H9 (cell line): ENCODE data around the gene TMEM151B. TPM values are rescaled to one million over a fixed set of nuclear protein-coding genes. Genes with fewer than 3 reads are reported as not detected.

Experiments
- DNase-seq: peaks from one replicate; pipeline ENCODE4 v3.0.0-alpha.2; 2017
- H2AFZ ChIP-seq: one replicate; pipeline ENCODE4 v1.6.1; 2013; ENCODE audit warnings: mild to moderate bottlenecking, low read length, control low read depth, moderate library complexity
- H2AK5ac ChIP-seq: 2 replicates; pipeline ENCODE4 v1.6.1; 2013; ENCODE audit warnings: low read length, control low read depth, mixed read lengths; ENCODE audit not compliant: insufficient read length
- H2BK120ac ChIP-seq: one replicate; pipeline ENCODE4 v1.6.1; 2013; ENCODE audit warnings: low read depth, mild to moderate bottlenecking, low read length, control low read depth, inconsistent platforms; ENCODE audit not compliant: poor library complexity, severe bottlenecking
- H2BK12ac ChIP-seq: 2 replicates; pipeline ENCODE4 v1.6.1; 2013; ENCODE audit warnings: low read length, control low read depth, mixed read lengths, low read depth; ENCODE audit not compliant: insufficient read length
- H2BK15ac ChIP-seq: 2 replicates; pipeline ENCODE4 v1.6.1; 2013; ENCODE audit warnings: low read depth, low read length, control low read depth
- H2BK20ac ChIP-seq: one replicate; pipeline ENCODE4 v1.6.1; 2013; ENCODE audit warnings: low read depth, mild to moderate bottlenecking, low read length, control low read depth, inconsistent platforms; ENCODE audit not compliant: poor library complexity, severe bottlenecking
- H2BK5ac ChIP-seq: 2 replicates; pipeline ENCODE4 v1.6.1; 2013; ENCODE audit warnings: low read length, control low read depth, mixed read lengths; ENCODE audit not compliant: insufficient read length
- H3K14ac ChIP-seq: 2 replicates; pipeline ENCODE4 v1.6.1; 2013; ENCODE audit warnings: low read length, control low read depth; ENCODE audit not compliant: insufficient read depth
- H3K18ac ChIP-seq: 2 replicates; pipeline ENCODE4 v1.6.1; 2013; ENCODE audit warnings: low read depth, mild to moderate bottlenecking, mixed read lengths, low read length, control low read depth; ENCODE audit not compliant: insufficient read length
- H3K23ac ChIP-seq: 2 replicates; pipeline ENCODE4 v1.6.1; 2013; ENCODE audit warnings: low read length, control low read depth, mixed read lengths, low read depth; ENCODE audit not compliant: insufficient read length
- H3K23me2 ChIP-seq: 2 replicates; pipeline ENCODE4 v1.6.1; 2013; ENCODE audit warnings: low read depth, mild to moderate bottlenecking, mixed read lengths, low read length, control low read depth; ENCODE audit not compliant: insufficient read length, poor library complexity, severe bottlenecking
- H3K27ac ChIP-seq: 2 replicates; pipeline ENCODE4 v1.5.1; 2013; ENCODE audit warnings: low read length, control low read depth, mixed read lengths, low read depth; ENCODE audit not compliant: insufficient read length
- H3K27me3 ChIP-seq: 2 replicates; pipeline ENCODE4 v1.6.1; 2013; ENCODE audit warnings: low read length, control low read depth, inconsistent platforms; ENCODE audit not compliant: insufficient read depth
- H3K4ac ChIP-seq: 2 replicates; pipeline ENCODE4 v1.6.1; 2013; ENCODE audit warnings: low read depth, mild to moderate bottlenecking, control low read depth, inconsistent platforms, low read length, moderate library complexity
- H3K4me1 ChIP-seq: 2 replicates; pipeline ENCODE4 v1.6.1; 2013; ENCODE audit warnings: low read length, control low read depth, inconsistent platforms; ENCODE audit not compliant: insufficient read depth
- H3K4me2 ChIP-seq: 2 replicates; pipeline ENCODE4 v1.6.1; 2013; ENCODE audit warnings: low read length, control low read depth, mixed read lengths; ENCODE audit not compliant: insufficient read length, insufficient read depth
- H3K56ac ChIP-seq: 2 replicates; pipeline ENCODE4 v1.6.1; 2013; ENCODE audit warnings: low read depth, mild to moderate bottlenecking, mixed read lengths, low read length, control low read depth; ENCODE audit not compliant: insufficient read length
- H3K79me1 ChIP-seq: 2 replicates; pipeline ENCODE4 v1.6.1; 2013; ENCODE audit warnings: low read depth, mild to moderate bottlenecking, moderate library complexity, low read length, control low read depth, inconsistent platforms; ENCODE audit not compliant: insufficient read depth, poor library complexity, severe bottlenecking
- H3K79me2 ChIP-seq: 2 replicates; pipeline ENCODE4 v1.6.1; 2013; ENCODE audit warnings: low read length, control low read depth, inconsistent platforms; ENCODE audit not compliant: insufficient read depth
- H3K9ac ChIP-seq: 2 replicates; pipeline ENCODE4 v1.6.1; 2013; ENCODE audit warnings: low read length, control low read depth, mixed read lengths; ENCODE audit not compliant: insufficient read length; ENCODE audit errors: extremely low read depth
- H3K9me3 ChIP-seq: one replicate; pipeline ENCODE4 v1.6.1; 2013; ENCODE audit warnings: low read depth, low read length, inconsistent platforms; ENCODE audit not compliant: control insufficient read depth
- H3T11ph ChIP-seq: one replicate; pipeline ENCODE4 v1.6.1; 2013; ENCODE audit warnings: mild to moderate bottlenecking, low read length, control low read depth, inconsistent platforms
- H4K20me1 ChIP-seq: one replicate; pipeline ENCODE4 v1.6.1; 2013; ENCODE audit not compliant: control insufficient read depth, insufficient read length, insufficient read depth
- H4K5ac ChIP-seq: 2 replicates; pipeline ENCODE4 v1.6.1; 2013; ENCODE audit warnings: low read depth, mild to moderate bottlenecking, mixed read lengths, low read length, control low read depth; ENCODE audit not compliant: insufficient read length
- H4K8ac ChIP-seq: replicated peaks from 2 replicates; pipeline ENCODE4 v1.6.1; 2013; ENCODE audit warnings: low read length, control low read depth, mixed read lengths, low read depth; ENCODE audit not compliant: insufficient read length
- H4K91ac ChIP-seq: 2 replicates; pipeline ENCODE4 v1.6.1; 2013; ENCODE audit warnings: low read depth, mild to moderate bottlenecking, moderate library complexity, mixed read lengths, low read length, control low read depth; ENCODE audit not compliant: insufficient read length
- H3K27ac Mint-ChIP-seq, 3 experiments: 2 replicates in 2 of 3; 3 replicates in 1 of 3; pipeline ENCODE4 v1.8.0; 2020 to 2021; ENCODE audit warnings: mixed read lengths in 3 of 3, mild to moderate bottlenecking in 1 of 3, moderate library complexity in 1 of 3
- H3K27me3 Mint-ChIP-seq: 2 replicates; pipeline ENCODE4 v1.8.0; 2021; ENCODE audit warnings: low read depth, mild to moderate bottlenecking, moderate library complexity, mixed read lengths
- H3K36me3 Mint-ChIP-seq, 3 experiments: 2 replicates in 2 of 3; 3 replicates in 1 of 3; pipeline ENCODE4 v1.8.0; 2020 to 2021; ENCODE audit warnings: low read depth in 3 of 3, mixed read lengths in 3 of 3; ENCODE audit not compliant: insufficient read depth in 1 of 3
- H3K4me1 Mint-ChIP-seq, 2 experiments: 2 replicates each; pipeline ENCODE4 v1.8.0; 2020; ENCODE audit warnings: mixed read lengths in 2 of 2
- H3K4me3 Mint-ChIP-seq, 2 experiments: 2 replicates in 1 of 2; 3 replicates in 1 of 2; pipeline ENCODE4 v1.8.0; 2020 to 2021; ENCODE audit warnings: mild to moderate bottlenecking in 2 of 2, mixed read lengths in 2 of 2, moderate library complexity in 1 of 2
- H3K9me3 Mint-ChIP-seq, 2 experiments: 2 replicates in 1 of 2; 3 replicates in 1 of 2; pipeline ENCODE4 v1.8.0; 2020; ENCODE audit warnings: mild to moderate bottlenecking in 2 of 2, mixed read lengths in 2 of 2, moderate library complexity in 1 of 2
- CTCF ChIP-seq: fragments of 200-600 bp; sonication (generic); conservative IDR thresholded peaks from 3 replicates; pipeline ENCODE4 v1.8.0; 2021; ENCODE audit warnings: antibody characterized with exemption, mild to moderate bottlenecking
- WGBS: extraction: QIAGEN DNeasy Blood & Tissue Kit; methylation state at CpG from one replicate; pipeline ENCODE4 v1.1.7; 2013; ENCODE audit warnings: missing lambda C conversion rate, low lambda C conversion rate, mixed read lengths; ENCODE audit not compliant: insufficient read length; ENCODE audit errors: extremely low coverage; 5-methylcytosine and 5-hydroxymethylcytosine counted together
- total RNA-seq: library from RNA; stranded (reverse); gene quantifications from 2 replicates; pipeline ENCODE4 v1.2.1, GENCODE V29; 2021

TMEM151B gene
- total RNA-seq, 1 experiment from 2014 or later: 2.4 TPM

GRCh38 chr6:44271914-44272313, 1.7 kb downstream of the TMEM151B start:
- H3K9me3 ChIP-seq: no peaks in the 10 kb centered on the region
- no peak overlapping the region for H4K8ac ChIP-seq
- Mint-ChIP-seq H3K27ac (no peak overlapping the region; a peak in 1 of 7 replicates), H3K4me1 (peaks cover 26 to 45% of the 10 kb centered on the region in 2 experiments), H3K9me3 (no peaks in the 10 kb centered on the region), H3K36me3 (no peaks in the 10 kb centered on the region; a peak in 1 of 7 replicates), H3K4me3 (peak overlapping the region; percentile 24 to 88; a peak in 4 of 5 replicates), H3K27me3 (peaks cover 20% of the 10 kb centered on the region)
- no peak overlapping the region for H2BK20ac ChIP-seq
- no peak for DNase-seq
- H3T11ph ChIP-seq: no peak overlapping the region
- H3K23ac ChIP-seq: no peak overlapping the region
- H4K20me1 ChIP-seq: no peaks in the 10 kb centered on the region
- no peak overlapping the region for H3K56ac ChIP-seq
- no peak overlapping the region for H3K4ac ChIP-seq
- peaks cover 12% of the 10 kb centered on the region; the same call in 1 of the 2 replicates for H3K4me1 ChIP-seq
- H3K9ac ChIP-seq: no peak overlapping the region
- peaks cover 7% of the 10 kb centered on the region; the same call in 1 of the 2 replicates for H3K27me3 ChIP-seq
- no peak overlapping the region for H2BK15ac ChIP-seq
- no peak overlapping the region for H3K18ac ChIP-seq
- no peak overlapping the region for H2BK5ac ChIP-seq
- WGBS: no CpG with 5 or more reads among the region's 3 CpGs
- peaks cover 5% of the 10 kb centered on the region for H3K23me2 ChIP-seq
- H3K79me1 ChIP-seq: no peaks in the 10 kb centered on the region
- H3K27ac ChIP-seq: no peak overlapping the region
- no peak overlapping the region for H2AFZ ChIP-seq
- H3K4me2 ChIP-seq: no peak overlapping the region
- H4K91ac ChIP-seq: no peak overlapping the region
- H2BK12ac ChIP-seq: no peak overlapping the region
- no peaks in the 10 kb centered on the region for H3K79me2 ChIP-seq
- no peak for TF ChIP-seq CTCF
- H3K14ac ChIP-seq: no peak overlapping the region
- H2BK120ac ChIP-seq: no peak overlapping the region
- no peak overlapping the region for H2AK5ac ChIP-seq
- no peak overlapping the region for H4K5ac ChIP-seq
